Measurements from ENCODE around the gene LRRIQ3. TPM values are rescaled to one million over a fixed set of nuclear protein-coding genes. Genes with fewer than 3 reads are reported as not detected.
A peak's percentile ranks its signal among the peaks of the same experiment; 100 is the strongest.

The LRRIQ3 gene
- total RNA-seq, 1 experiment from 2014 or later = 0.95 TPM

- H3K79me2 ChIP-seq (ENCODE audit: low read length) = no peaks in the 10 kb centered on the region
- H3K9me3 ChIP-seq (ENCODE audit: low read length) = no peaks in the 10 kb centered on the region
- TF ChIP-seq EZH2 (IDR thresholded peaks at IDR 0.05; ENCODE audit: low read length, unreplicated experiment) (no peak), CTCF (conservative IDR thresholded peaks at IDR 0.05; ENCODE audit: low read depth, low read length) (no peak), EZH2phosphoT487 (IDR thresholded peaks at IDR 0.05; ENCODE audit: borderline replicate concordance, low read length) (no peak)
- H4K20me1 ChIP-seq (ENCODE audit: low read length) = no peaks in the 10 kb centered on the region
- no peaks in the 10 kb centered on the region for H3K27me3 ChIP-seq (ENCODE audit: low read length)
- no peak overlapping the region for H3K27ac ChIP-seq (ENCODE audit: low read length)
- ATAC-seq (no peak), DNase-seq (no peak)
- H3K9ac ChIP-seq (ENCODE audit: low read length) = no peak overlapping the region
- H3K4me3 ChIP-seq (ENCODE audit: low read length) = peak overlapping the region; percentile 80; the same call in 1 of the 2 replicates
- H2AFZ ChIP-seq (ENCODE audit: low read length) = no peak overlapping the region
- no peaks in the 10 kb centered on the region for H3F3A ChIP-seq (ENCODE audit: low read length, unreplicated experiment)
- CTCF ChIA-PET = no interaction called here
- peak overlapping the region; percentile 88 for H3K4me2 ChIP-seq (ENCODE audit: low read length)
- intact Hi-C loops (cut with micrococcal nuclease) = loop anchor here (5.0 to 10.0 kb wide), 2 partner anchors 155 to 493 kb away; no protein-coding TSS in a partner anchor
- no TSS peak for BruUV-seq (replicated peaks)
- POLR2A ChIA-PET (ENCODE audit: unreplicated experiment) = no interaction called here
- no peaks in the 10 kb centered on the region for H3K36me3 ChIP-seq (ENCODE audit: low read depth, low read length)
- peaks cover 12% of the 10 kb centered on the region; the same call in 1 of the 2 replicates for H3K4me1 ChIP-seq (ENCODE audit: insufficient read depth, low read length)
- H3K9me2 ChIP-seq (replicated peaks; ENCODE audit: low read length) = no peaks in the 10 kb centered on the region
Observed at GRCh38 chr1:74199504-74199903, 1.5 kb upstream of the LRRIQ3 start.

- Histone ChIP-seq H3K4me3 (ENCODE audit: low read length) (peak overlapping the region; percentile 80), H3F3A (ENCODE audit: low read length, unreplicated experiment) (no peaks in the 10 kb centered on the region), H3K4me2 (ENCODE audit: low read length) (peak overlapping the region; percentile 88), H2AFZ (ENCODE audit: low read length) (peak overlapping the region; percentile 99), H3K4me1 (ENCODE audit: insufficient read depth, low read length) (peaks cover 12% of the 10 kb centered on the region; the same call in 1 of the 2 replicates), H3K79me2 (ENCODE audit: low read length) (no peaks in the 10 kb centered on the region), H3K9me2 (replicated peaks; ENCODE audit: low read length) (no peaks in the 10 kb centered on the region), H3K27me3 (ENCODE audit: low read length) (no peaks in the 10 kb centered on the region), H3K9ac (ENCODE audit: low read length) (peak overlapping the region; percentile 81), H3K36me3 (ENCODE audit: low read depth, low read length) (no peaks in the 10 kb centered on the region), H3K27ac (ENCODE audit: low read length) (no peak overlapping the region), H3K9me3 (ENCODE audit: low read length) (no peaks in the 10 kb centered on the region), H4K20me1 (ENCODE audit: low read length) (no peaks in the 10 kb centered on the region)
- no peak for TF ChIP-seq EZH2phosphoT487 (IDR thresholded peaks at IDR 0.05; ENCODE audit: borderline replicate concordance, low read length)
- no peak for TF ChIP-seq CTCF (conservative IDR thresholded peaks at IDR 0.05; ENCODE audit: low read depth, low read length)
- no peak for TF ChIP-seq EZH2 (IDR thresholded peaks at IDR 0.05; ENCODE audit: low read length, unreplicated experiment)
- CTCF ChIA-PET = no interaction called here
- DNase-seq (no peak), ATAC-seq (no peak)
- intact Hi-C loops (cut with micrococcal nuclease) = loop anchor here (2.0 to 10.0 kb wide), 3 partner anchors 158 to 536 kb away; partner anchors contain the start of genes CRYZ and TYW3
- BruUV-seq (replicated peaks) = no TSS peak
- POLR2A ChIA-PET (ENCODE audit: unreplicated experiment) = no interaction called here
Observed at GRCh38 chr1:74197255-74197654, 721 bp downstream of the LRRIQ3 start.

- no peak for ATAC-seq
- no peaks in the 10 kb centered on the region for H3K9me3 ChIP-seq (ENCODE audit: low read length)
- H3K27ac ChIP-seq (ENCODE audit: low read length) = no peak overlapping the region
- no peak for DNase-seq
- no peak overlapping the region for H3K4me2 ChIP-seq (ENCODE audit: low read length)
- ChIA-PET POLR2A (ENCODE audit: unreplicated experiment) (no interaction called here), CTCF (interaction anchor here (0.6 kb wide), 1 partner anchor 12 kb away, joined by 3 read pairs; no protein-coding TSS in a partner anchor)
- H3K9me2 ChIP-seq (replicated peaks; ENCODE audit: low read length) = no peaks in the 10 kb centered on the region
- intact Hi-C loops (cut with micrococcal nuclease) = loop anchor here (5.0 to 10.0 kb wide), 2 partner anchors 159 to 497 kb away; no protein-coding TSS in a partner anchor
- no peak overlapping the region for H2AFZ ChIP-seq (ENCODE audit: low read length)
- no peak overlapping the region for H3K9ac ChIP-seq (ENCODE audit: low read length)
- BruUV-seq (replicated peaks) = no TSS peak
- H3K27me3 ChIP-seq (ENCODE audit: low read length) = no peaks in the 10 kb centered on the region
- H3K79me2 ChIP-seq (ENCODE audit: low read length) = no peaks in the 10 kb centered on the region
- TF ChIP-seq EZH2phosphoT487 (IDR thresholded peaks at IDR 0.05; ENCODE audit: borderline replicate concordance, low read length) (no peak), CTCF (conservative IDR thresholded peaks at IDR 0.05; ENCODE audit: low read depth, low read length) (no peak), EZH2 (IDR thresholded peaks at IDR 0.05; ENCODE audit: low read length, unreplicated experiment) (no peak)
- no peaks in the 10 kb centered on the region for H3K36me3 ChIP-seq (ENCODE audit: low read depth, low read length)
- no peak overlapping the region for H3K4me3 ChIP-seq (ENCODE audit: low read length)
- H3F3A ChIP-seq (ENCODE audit: low read length, unreplicated experiment) = no peaks in the 10 kb centered on the region
- H3K4me1 ChIP-seq (ENCODE audit: insufficient read depth, low read length) = peaks cover 12% of the 10 kb centered on the region; the same call in 1 of the 2 replicates
- no peaks in the 10 kb centered on the region for H4K20me1 ChIP-seq (ENCODE audit: low read length)
Observed at GRCh38 chr1:74195339-74195738, 2.6 kb downstream of the LRRIQ3 start.
